Measurements from ENCODE around the gene BPIFB4.

Gene BPIFB4

GRCh38 chr20:33092361-33092760 lies 12.9 kb downstream of the BPIFB4 start:
- Histone ChIP-seq H3K9ac (ENCODE audit: low read length) (no peak overlapping the region), H3K4ac (ENCODE audit: low read depth in 1 of 2, low read length in 2 of 2) (no peak overlapping the region), H2BK5ac (ENCODE audit: low read depth, low read length, poor library complexity, severe bottlenecking) (no peak overlapping the region), H3K4me3 (ENCODE audit: insufficient read depth in 1 of 2, low read depth in 1 of 2, low read length in 2 of 2) (no peak overlapping the region), H2AK5ac (ENCODE audit: low read length, severe bottlenecking) (no peak overlapping the region), H2AFZ (ENCODE audit: low read depth, low read length) (no peak overlapping the region), H2BK12ac (ENCODE audit: low read length in 2 of 2) (no peak overlapping the region), H2BK15ac (ENCODE audit: low read depth, poor library complexity, severe bottlenecking) (no peak overlapping the region), H4K8ac (ENCODE audit: low read length) (no peak overlapping the region), H3K18ac (ENCODE audit: low read depth in 1 of 2, low read length in 2 of 2) (no peak overlapping the region), H3K14ac (ENCODE audit: low read length in 2 of 2) (no peak overlapping the region), H3K4me2 (ENCODE audit: low read length, poor library complexity, severe bottlenecking) (no peak overlapping the region), H3K27ac (ENCODE audit: low read length, poor library complexity, severe bottlenecking) (no peak overlapping the region), H3K79me1 (replicated peaks; ENCODE audit: low read length, poor library complexity, severe bottlenecking) (no peaks in the 10 kb centered on the region), H3K23ac (ENCODE audit: low read length in 2 of 2) (no peak overlapping the region), H3K4me1 (ENCODE audit: control insufficient read depth, insufficient read depth, low read depth, low read length) (no peaks in the 10 kb centered on the region), H3K9me3 (ENCODE audit: control insufficient read depth, low read length) (no peaks in the 10 kb centered on the region), H3K36me3 (ENCODE audit: control insufficient read depth in 1 of 2, insufficient read depth in 2 of 2, low read depth in 1 of 2, low read length in 2 of 2) (no peaks in the 10 kb centered on the region), H3K27me3 (ENCODE audit: control insufficient read depth in 1 of 2, insufficient read depth in 1 of 2, low read length in 2 of 2) (peaks cover 7 to 60% of the 10 kb centered on the region in 2 experiments), H4K91ac (ENCODE audit: low read length) (no peak overlapping the region), H2BK120ac (ENCODE audit: low read depth, low read length) (no peak overlapping the region)
- no peak for DNase-seq
- 80% methylated on average over 3 of the region's 3 CpGs for WGBS

GRCh38 chr20:33093074-33093473 lies 13.6 kb downstream of the BPIFB4 start:
- H2BK12ac ChIP-seq (ENCODE audit: low read length in 2 of 2): no peak overlapping the region
- no peak overlapping the region for H2BK120ac ChIP-seq (ENCODE audit: low read depth, low read length)
- no peak overlapping the region for H3K23ac ChIP-seq (ENCODE audit: low read length in 2 of 2)
- H3K4me1 ChIP-seq (ENCODE audit: control insufficient read depth, insufficient read depth, low read depth, low read length): no peaks in the 10 kb centered on the region
- H3K4me3 ChIP-seq (ENCODE audit: insufficient read depth in 1 of 2, low read depth in 1 of 2, low read length in 2 of 2): no peak overlapping the region
- H3K14ac ChIP-seq (ENCODE audit: low read length in 2 of 2): no peak overlapping the region
- no peak overlapping the region for H2AK5ac ChIP-seq (ENCODE audit: low read length, severe bottlenecking)
- H4K8ac ChIP-seq (ENCODE audit: low read length): no peak overlapping the region
- no peak overlapping the region for H2BK5ac ChIP-seq (ENCODE audit: low read depth, low read length, poor library complexity, severe bottlenecking)
- H3K9me3 ChIP-seq (ENCODE audit: control insufficient read depth, low read length): no peaks in the 10 kb centered on the region
- H3K4ac ChIP-seq (ENCODE audit: low read depth in 1 of 2, low read length in 2 of 2): no peak overlapping the region
- H2AFZ ChIP-seq (ENCODE audit: low read depth, low read length): no peak overlapping the region
- no peak for DNase-seq
- H3K9ac ChIP-seq (ENCODE audit: low read length): no peak overlapping the region
- H3K4me2 ChIP-seq (ENCODE audit: low read length, poor library complexity, severe bottlenecking): no peak overlapping the region
- WGBS: 66% methylated on average over 1 of the region's 1 CpG
- no peak overlapping the region for H4K91ac ChIP-seq (ENCODE audit: low read length)
- no peaks in the 10 kb centered on the region for H3K36me3 ChIP-seq (ENCODE audit: control insufficient read depth in 1 of 2, insufficient read depth in 2 of 2, low read depth in 1 of 2, low read length in 2 of 2)
- no peak overlapping the region for H2BK15ac ChIP-seq (ENCODE audit: low read depth, poor library complexity, severe bottlenecking)
- H3K27ac ChIP-seq (ENCODE audit: low read length, poor library complexity, severe bottlenecking): no peak overlapping the region
- H3K18ac ChIP-seq (ENCODE audit: low read depth in 1 of 2, low read length in 2 of 2): no peak overlapping the region
- H3K27me3 ChIP-seq (ENCODE audit: control insufficient read depth in 1 of 2, insufficient read depth in 1 of 2, low read length in 2 of 2): peaks cover 7 to 60% of the 10 kb centered on the region in 2 experiments
- H3K79me1 ChIP-seq (replicated peaks; ENCODE audit: low read length, poor library complexity, severe bottlenecking): no peaks in the 10 kb centered on the region

DNA sequence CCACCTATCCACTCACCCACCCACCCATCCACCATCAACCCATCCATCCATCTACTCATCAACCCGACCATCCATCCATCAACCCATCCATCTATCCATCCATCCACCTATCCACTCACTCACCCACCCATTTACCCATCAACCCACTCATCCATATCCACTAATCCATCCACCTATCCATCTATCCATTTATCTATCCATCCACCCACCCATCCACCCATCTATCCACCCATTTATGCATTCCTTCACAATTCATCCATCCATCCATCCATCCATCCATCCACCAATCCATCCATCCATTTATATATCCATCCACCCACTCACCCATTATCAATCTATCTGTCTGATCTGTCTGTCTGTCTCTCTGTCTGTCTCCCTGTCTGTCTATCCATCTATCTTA lies 14.1 kb downstream of the BPIFB4 start:
- Histone ChIP-seq H3K9me3 (ENCODE audit: control insufficient read depth, low read length) (no peaks in the 10 kb centered on the region), H3K79me1 (replicated peaks; ENCODE audit: low read length, poor library complexity, severe bottlenecking) (no peaks in the 10 kb centered on the region), H2BK5ac (ENCODE audit: low read depth, low read length, poor library complexity, severe bottlenecking) (no peak overlapping the region), H4K91ac (ENCODE audit: low read length) (no peak overlapping the region), H4K8ac (ENCODE audit: low read length) (no peak overlapping the region), H3K27me3 (ENCODE audit: control insufficient read depth in 1 of 2, insufficient read depth in 1 of 2, low read length in 2 of 2) (peaks cover 7 to 56% of the 10 kb centered on the region in 2 experiments), H3K4me2 (ENCODE audit: low read length, poor library complexity, severe bottlenecking) (no peak overlapping the region), H2BK15ac (ENCODE audit: low read depth, poor library complexity, severe bottlenecking) (no peak overlapping the region), H3K14ac (ENCODE audit: low read length in 2 of 2) (no peak overlapping the region), H3K9ac (ENCODE audit: low read length) (no peak overlapping the region), H3K4me1 (ENCODE audit: control insufficient read depth, insufficient read depth, low read depth, low read length) (no peaks in the 10 kb centered on the region), H3K18ac (ENCODE audit: low read depth in 1 of 2, low read length in 2 of 2) (no peak overlapping the region), H3K23ac (ENCODE audit: low read length in 2 of 2) (no peak overlapping the region), H3K4ac (ENCODE audit: low read depth in 1 of 2, low read length in 2 of 2) (no peak overlapping the region), H3K4me3 (ENCODE audit: insufficient read depth in 1 of 2, low read depth in 1 of 2, low read length in 2 of 2) (no peak overlapping the region), H3K27ac (ENCODE audit: low read length, poor library complexity, severe bottlenecking) (no peak overlapping the region), H2AK5ac (ENCODE audit: low read length, severe bottlenecking) (no peak overlapping the region), H2AFZ (ENCODE audit: low read depth, low read length) (no peak overlapping the region), H3K36me3 (ENCODE audit: control insufficient read depth in 1 of 2, insufficient read depth in 2 of 2, low read depth in 1 of 2, low read length in 2 of 2) (no peaks in the 10 kb centered on the region), H2BK120ac (ENCODE audit: low read depth, low read length) (no peak overlapping the region), H2BK12ac (ENCODE audit: low read length in 2 of 2) (no peak overlapping the region)
- DNase-seq: no peak
- whole genome bisulfite sequencing: 18% methylated on average over 1 of the region's 1 CpG

DNA sequence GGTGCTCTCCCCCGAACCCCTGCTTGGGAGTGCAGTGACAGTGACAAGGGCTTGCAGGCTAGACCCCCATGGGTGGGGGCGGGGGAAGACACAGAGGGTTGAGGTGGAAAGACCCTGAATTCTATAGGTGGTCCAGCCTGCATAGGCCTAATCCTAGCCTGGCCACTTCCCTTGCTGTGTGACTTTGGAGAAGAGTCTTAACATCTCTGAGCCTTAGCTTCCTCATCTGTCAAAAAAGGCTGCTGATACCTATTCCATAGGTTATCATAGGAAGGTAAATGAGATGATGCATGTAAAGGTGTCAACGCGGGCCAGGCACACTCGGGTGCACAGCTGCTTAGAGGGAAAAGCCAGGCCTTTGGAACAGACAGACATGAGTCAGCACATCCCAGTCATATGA lies 15.8 kb downstream of the BPIFB4 start:
- Histone ChIP-seq H3K23ac (ENCODE audit: low read length in 2 of 2) (no peak overlapping the region), H3K27ac (ENCODE audit: low read length, poor library complexity, severe bottlenecking) (no peak overlapping the region), H3K9ac (ENCODE audit: low read length) (no peak overlapping the region), H3K18ac (ENCODE audit: low read depth in 1 of 2, low read length in 2 of 2) (no peak overlapping the region), H4K8ac (ENCODE audit: low read length) (no peak overlapping the region), H3K27me3 (ENCODE audit: control insufficient read depth in 1 of 2, insufficient read depth in 1 of 2, low read length in 2 of 2) (peaks cover under 1 to 50% of the 10 kb centered on the region in 2 experiments), H2BK5ac (ENCODE audit: low read depth, low read length, poor library complexity, severe bottlenecking) (no peak overlapping the region), H3K14ac (ENCODE audit: low read length in 2 of 2) (no peak overlapping the region), H3K79me1 (replicated peaks; ENCODE audit: low read length, poor library complexity, severe bottlenecking) (no peaks in the 10 kb centered on the region), H2BK120ac (ENCODE audit: low read depth, low read length) (no peak overlapping the region), H3K4me1 (ENCODE audit: control insufficient read depth, insufficient read depth, low read depth, low read length) (no peaks in the 10 kb centered on the region), H2AK5ac (ENCODE audit: low read length, severe bottlenecking) (no peak overlapping the region), H3K9me3 (ENCODE audit: control insufficient read depth, low read length) (no peaks in the 10 kb centered on the region), H3K4me3 (ENCODE audit: insufficient read depth in 1 of 2, low read depth in 1 of 2, low read length in 2 of 2) (no peak overlapping the region), H3K36me3 (ENCODE audit: control insufficient read depth in 1 of 2, insufficient read depth in 2 of 2, low read depth in 1 of 2, low read length in 2 of 2) (no peaks in the 10 kb centered on the region), H2BK12ac (ENCODE audit: low read length in 2 of 2) (no peak overlapping the region), H3K4me2 (ENCODE audit: low read length, poor library complexity, severe bottlenecking) (no peak overlapping the region), H2AFZ (ENCODE audit: low read depth, low read length) (no peak overlapping the region), H2BK15ac (ENCODE audit: low read depth, poor library complexity, severe bottlenecking) (no peak overlapping the region), H4K91ac (ENCODE audit: low read length) (no peak overlapping the region), H3K4ac (ENCODE audit: low read depth in 1 of 2, low read length in 2 of 2) (no peak overlapping the region)
- WGBS: 75% methylated on average over 5 of the region's 5 CpGs
- no peak for DNase-seq

Measured in mesenchymal stem cell (in vitro differentiated cells and primary cell).